Measurements from ENCODE around the gene GUCY1A2.
"Not testable (repeated sequence)": the region's sequence is repeated elsewhere in the genome, so short reads cannot be mapped to it uniquely, and the experiment has no call there.

Gene GUCY1A2, protein sequence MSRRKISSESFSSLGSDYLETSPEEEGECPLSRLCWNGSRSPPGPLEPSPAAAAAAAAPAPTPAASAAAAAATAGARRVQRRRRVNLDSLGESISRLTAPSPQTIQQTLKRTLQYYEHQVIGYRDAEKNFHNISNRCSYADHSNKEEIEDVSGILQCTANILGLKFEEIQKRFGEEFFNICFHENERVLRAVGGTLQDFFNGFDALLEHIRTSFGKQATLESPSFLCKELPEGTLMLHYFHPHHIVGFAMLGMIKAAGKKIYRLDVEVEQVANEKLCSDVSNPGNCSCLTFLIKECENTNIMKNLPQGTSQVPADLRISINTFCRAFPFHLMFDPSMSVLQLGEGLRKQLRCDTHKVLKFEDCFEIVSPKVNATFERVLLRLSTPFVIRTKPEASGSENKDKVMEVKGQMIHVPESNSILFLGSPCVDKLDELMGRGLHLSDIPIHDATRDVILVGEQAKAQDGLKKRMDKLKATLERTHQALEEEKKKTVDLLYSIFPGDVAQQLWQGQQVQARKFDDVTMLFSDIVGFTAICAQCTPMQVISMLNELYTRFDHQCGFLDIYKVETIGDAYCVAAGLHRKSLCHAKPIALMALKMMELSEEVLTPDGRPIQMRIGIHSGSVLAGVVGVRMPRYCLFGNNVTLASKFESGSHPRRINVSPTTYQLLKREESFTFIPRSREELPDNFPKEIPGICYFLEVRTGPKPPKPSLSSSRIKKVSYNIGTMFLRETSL

DNA sequence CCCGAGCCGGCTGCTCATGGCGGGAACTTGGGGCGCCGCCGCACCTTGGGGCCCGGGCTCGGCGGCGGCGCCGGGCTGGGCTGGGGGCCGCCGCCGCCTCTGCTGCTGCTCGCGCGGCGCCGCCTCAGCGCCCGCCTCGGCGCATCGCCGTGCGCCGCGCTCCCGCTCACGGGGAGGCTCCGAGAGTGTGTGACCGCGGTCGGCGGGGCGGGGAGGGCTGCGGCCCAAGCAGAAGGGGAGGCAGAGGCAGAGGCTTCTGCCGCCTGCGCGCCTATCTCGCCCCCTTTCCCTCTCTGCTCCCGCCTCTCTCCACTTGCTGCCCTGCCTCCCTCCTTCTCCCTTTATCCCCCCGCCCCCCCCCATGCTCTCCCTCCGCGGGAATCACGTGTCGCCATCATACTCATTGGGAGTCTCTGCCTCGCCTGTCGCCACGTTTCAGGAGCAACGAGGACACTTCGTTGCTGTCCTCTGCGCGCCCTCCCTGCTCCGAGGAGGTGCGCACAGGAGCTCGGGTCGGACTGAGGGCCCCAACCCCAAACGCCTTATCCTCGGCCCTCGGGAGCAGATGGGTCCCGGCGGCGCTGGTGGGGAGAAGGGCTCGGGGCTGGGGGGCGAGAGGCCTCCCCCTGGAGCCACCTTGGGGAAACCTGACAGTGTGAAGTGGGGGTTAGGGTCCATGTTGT, at the start of gene GUCY1A2:
Gene GUCY1A2 (minus strand): TSS at position 258 of the 683 bp plus-strand sequence. CDS start 421 bp downstream, outside the sequence.
- DNase-seq (ENCODE audit: low read depth, low spot score), result no peak

DNA sequence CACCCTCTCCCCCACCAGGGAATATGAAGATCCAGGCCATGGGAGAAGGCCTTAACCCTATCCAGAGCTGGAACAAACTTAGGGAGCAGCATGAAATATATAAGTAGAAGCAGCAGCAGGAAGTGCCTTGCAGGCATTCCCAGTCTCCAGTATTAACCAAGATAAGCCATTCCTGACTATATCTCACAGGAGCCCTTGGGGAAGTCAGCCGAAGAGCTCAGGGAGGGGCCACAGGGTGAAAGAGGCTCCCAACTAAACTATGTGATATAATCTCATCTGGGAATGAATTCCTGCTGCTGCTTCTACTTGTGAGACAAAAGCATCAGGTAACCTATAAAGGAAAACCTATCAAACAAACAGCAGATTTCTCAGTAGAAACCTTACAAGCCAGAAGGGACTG, 36.1 kb upstream of the GUCY1A2 start:
- no peak for DNase-seq (ENCODE audit: low read depth, low spot score)

DNA sequence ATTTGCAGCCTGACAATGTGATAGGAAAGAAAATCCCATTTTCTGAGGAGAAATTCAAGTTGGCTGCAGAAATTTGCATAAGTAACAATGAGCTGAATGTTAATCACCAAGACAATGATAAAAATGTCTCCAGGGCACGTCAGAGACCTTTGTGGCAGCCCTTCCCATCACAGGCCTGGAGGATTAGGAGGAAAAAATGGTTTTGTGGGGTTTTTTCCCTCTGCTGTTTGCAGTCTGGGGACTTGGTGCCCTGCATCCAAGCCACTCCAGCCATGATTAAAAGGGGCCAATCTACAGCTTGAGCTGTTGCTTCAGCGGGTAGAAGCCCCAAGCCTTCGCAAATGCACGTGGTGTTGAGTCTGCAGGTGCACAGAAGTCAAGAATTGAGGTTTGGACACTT, 33.1 kb upstream of the GUCY1A2 start:
- not testable (repeated sequence) for DNase-seq (ENCODE audit: low read depth, low spot score)

DNA sequence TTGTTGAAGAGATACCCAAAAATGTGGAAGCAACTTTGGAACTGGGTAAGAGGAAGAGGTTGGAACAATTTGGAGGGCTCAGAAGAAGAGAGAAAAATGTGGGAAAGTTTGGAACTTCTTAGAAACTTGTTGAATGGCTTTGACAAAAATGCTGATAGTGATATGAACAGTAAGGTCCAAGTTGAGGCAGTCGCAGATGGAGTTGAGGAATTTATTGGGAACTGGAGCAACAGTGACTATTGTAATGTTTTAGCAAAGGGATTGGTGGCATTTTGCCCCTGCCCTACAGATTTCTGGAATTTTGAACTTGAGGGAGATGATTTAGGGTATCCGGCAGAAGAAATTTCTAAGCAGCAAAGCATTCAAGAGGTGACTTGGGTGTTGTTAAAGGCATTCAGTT, 32.6 kb upstream of the GUCY1A2 start:
- not testable (repeated sequence) for DNase-seq (ENCODE audit: low read depth, low spot score)

DNA sequence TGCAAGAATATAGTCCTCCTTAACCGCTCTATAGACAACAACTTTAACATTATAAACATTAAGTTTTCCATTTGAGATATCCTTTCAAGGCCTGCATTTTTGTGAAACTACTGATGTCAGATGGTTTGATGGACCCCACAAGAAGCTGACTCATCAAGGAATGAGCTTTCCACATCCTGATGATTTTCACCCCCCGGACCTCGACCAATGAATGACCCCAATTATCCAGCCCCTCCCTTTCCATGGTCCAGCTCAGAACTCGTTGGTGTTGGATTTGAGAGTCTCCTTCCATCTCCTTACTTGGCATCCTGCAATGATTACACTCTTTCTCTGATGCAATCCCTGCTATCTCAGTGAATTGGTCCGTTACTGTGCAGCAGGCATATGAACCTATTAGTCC, 31.8 kb upstream of the GUCY1A2 start:
- DNase-seq (ENCODE audit: low read depth, low spot score), result no peak

DNA sequence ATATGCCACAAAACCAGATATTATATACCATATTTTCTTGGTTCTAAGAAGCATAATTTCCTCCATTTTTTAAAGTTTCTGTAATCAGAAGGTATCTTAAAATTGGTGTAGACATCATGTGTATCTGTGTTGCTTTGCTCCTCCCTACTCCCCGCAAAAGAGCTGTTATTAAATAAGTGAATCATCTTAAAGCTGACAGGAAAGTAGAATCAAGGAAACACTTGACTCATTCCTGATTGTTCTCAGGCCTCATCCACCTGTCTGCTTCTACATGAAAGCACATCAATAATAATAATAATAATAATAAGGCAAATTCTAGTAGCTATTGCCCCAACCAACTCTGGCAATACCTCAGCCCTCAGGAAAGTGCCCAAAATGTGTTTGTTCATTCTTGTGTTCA, 26.2 kb upstream of the GUCY1A2 start:
- DNase-seq (ENCODE audit: low read depth, low spot score), result no peak

DNA sequence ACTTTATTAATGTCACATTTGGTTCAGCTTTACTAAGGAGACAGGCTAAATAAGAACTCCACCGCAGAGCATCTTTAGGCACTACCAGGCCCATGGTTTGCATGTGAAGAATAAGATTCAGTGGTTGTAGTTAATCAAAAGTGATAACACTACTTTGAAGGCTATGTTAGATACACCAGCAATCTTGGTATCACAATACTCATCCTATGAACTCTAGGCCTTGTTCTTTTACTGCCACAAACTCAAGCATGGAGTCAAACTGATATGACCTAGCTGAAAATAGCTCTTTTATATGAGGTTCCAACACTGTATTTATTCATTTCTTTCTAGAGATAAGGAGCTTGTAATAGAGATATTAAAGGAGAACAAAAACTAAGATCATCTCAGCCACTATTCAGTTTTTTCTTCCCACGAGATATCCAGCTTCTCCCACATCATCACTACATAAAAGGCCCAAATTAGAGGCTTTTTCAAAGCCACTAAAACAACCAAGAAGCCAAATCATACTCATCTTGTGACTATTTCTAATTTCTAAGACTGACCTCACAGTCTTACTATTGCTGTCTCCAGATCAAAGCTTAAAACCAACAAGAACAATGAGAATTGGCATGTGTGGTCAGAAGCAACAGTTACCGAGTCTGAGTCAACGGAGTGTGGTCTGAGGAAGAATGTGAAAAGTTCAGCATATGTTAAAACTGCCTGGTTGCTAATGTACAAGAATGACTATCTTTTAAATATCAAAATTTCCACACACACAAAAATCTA, 25.1 kb upstream of the GUCY1A2 start:
- DNase-seq (ENCODE audit: low read depth, low spot score), result no peak

DNA sequence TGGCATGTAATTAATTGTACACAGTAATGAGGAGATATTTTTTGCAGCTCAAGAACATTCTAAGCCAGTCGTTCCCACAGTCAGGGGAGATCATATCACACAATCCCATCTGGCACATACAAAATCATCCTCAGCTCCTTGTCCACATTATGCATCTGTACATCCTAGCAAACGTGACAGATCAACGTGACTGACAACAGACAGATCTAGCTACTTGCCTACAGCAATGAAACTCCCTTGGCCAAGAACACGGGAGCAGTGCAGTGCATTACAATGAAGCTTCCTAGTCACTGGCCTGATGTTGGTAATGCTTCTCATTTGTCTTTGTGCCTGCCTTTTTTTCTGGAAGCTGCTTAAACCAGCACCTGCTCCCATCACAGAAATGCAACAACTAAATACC, 24.5 kb upstream of the GUCY1A2 start:
- no peak for DNase-seq (ENCODE audit: low read depth, low spot score)

DNA sequence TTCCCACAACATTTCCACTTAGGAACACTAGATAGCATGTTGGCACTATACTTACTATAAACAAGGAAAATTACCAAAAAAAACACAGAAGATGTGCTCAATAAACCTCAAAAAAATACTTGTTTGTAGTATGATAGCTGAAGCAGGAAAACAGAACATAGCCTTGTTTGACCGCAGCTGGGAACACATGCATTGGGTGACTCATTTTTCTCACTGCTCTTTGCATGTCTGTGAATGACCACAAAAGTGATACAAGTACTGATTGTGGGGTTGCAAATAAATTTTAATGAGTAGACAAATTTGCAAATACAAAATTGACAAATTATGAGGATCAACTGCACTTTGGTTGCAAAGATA, 22.8 kb upstream of the GUCY1A2 start:
- no peak for DNase-seq (ENCODE audit: low read depth, low spot score)

DNA sequence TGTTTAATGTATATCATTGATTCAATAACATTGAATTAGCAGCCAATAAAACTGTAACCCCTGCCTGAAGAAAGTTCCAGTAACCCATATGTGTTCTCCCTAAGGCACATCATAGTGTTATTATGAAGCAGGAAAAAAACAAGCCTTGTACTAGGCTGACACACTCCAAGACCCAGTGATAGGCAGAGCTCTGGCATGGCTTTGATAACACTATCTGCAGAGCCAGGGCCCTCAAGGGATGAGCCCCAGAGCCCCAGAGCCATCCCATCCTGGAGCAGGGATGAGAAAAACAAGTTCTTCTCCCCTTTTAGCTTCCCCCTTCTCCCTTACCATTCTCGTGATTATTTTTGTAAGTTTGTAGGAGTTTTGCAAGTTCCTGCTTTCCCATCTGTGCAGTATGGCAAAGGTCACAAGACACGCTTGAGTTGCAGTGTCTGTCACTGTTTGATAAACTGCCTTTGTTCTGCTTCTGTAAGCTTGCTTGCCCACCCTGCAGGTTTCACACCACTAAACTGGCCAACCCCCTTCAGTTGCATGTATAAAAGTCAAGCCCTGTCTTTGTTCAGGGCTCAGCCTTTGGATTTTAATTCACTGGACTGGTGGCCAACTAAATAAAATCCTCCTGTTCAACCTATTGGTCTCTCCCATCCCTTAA, 22.3 kb upstream of the GUCY1A2 start:
- no peak for DNase-seq (ENCODE audit: low read depth, low spot score)

DNA sequence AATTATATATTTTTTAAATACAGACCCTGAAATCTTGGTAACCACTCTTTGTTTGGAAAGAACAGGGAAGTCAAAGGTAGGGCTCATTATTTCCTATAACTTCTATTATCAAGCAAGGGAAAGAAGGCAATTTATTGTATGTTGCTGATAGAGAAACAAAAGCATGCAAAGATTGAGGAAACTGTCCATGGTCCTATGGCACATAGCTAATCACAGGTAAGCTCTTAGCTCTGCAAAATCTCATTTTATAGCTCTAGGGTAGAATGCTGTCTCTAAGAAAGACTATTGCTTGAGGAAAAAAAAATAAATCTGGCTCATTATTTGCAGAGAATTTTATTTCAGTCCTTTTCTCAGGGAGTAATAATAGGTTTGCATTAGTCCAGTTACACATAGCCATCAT, 7.4 kb upstream of the GUCY1A2 start:
- DNase-seq (ENCODE audit: low read depth, low spot score), result no peak

DNA sequence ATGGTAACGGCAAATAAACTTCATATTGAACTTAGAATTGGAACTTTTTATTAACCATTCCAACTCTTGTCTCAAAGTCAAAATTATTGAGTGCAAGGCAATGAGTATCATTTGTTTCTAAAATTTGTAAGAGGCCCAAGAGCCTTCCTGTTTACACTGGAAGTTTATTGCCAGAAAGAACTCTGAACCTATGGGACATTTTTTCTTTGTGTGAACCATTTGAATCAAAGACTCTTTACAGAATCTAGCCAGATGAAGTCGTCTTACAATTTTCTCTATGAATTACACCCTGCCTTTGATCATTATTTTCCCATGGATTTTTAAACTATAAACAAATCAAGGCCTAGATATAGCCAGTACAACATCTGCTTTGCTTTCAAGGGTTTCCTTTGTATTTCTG, 2.3 kb upstream of the GUCY1A2 start:
- DNase-seq (ENCODE audit: low read depth, low spot score), result no peak

DNA sequence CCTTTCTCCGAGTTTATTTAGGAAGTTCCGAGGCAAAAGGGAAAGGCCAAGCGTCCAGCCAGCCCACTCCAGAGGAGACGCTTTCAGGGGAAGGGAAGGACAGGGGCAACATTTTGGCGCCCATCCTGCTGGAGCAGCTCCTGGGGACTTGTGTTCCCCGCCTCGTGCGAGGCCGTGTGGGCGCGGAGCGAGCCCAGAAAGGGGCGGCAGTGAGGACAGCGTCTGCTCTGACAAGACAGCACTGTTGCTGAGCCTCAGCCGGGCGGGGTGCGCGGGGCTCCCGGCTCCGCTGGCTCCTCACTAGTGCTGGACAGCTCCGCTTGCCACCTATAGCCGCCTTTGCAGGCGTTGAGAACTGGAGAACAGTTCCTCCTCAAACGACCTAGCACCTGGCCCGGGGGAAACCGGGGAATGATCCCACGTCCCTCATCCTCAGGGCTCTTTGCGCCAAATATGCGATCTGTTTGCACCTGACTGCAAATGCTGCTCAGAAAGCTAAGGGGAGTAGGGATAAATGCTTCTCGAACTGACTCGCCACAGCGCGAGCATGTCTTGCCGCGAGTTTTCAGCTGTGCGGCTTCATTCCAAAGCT, 722 bp upstream of the GUCY1A2 start:
- DNase-seq (ENCODE audit: low read depth, low spot score), result no peak

DNA sequence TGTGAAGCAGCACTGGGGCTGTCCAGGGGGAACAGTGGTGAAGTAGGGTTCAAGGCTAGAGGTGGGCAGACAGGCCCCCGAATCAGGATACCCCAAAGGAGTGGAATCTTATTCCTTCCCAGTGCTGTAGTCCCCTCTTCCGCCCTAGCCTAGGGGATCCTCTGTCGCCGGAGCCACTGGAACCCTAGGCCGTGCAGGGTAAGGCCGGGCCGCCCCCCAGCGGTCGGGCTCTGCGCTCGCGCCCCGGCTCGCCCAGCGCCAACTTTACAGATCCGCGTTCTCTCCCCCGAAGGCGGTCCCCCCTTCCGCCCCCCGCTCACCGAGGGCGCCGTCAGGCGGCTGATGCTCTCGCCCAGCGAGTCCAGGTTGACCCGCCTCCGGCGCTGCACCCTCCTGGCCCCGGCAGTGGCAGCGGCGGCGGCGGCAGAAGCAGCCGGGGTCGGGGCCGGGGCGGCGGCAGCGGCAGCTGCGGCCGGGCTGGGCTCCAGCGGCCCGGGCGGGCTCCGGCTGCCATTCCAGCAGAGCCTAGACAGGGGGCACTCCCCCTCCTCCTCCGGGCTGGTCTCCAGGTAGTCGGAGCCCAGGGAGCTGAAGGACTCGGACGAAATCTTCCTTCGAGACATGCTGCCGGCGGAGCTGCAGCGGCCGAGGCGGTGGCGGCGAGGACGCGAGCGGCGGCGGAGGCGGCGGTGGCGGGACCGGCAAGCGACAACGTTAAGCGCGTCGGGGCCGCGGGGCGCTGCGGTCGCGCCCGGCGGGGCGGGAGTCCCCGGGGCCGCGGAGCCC, 650 bp downstream of the GUCY1A2 start:
- DNase-seq (ENCODE audit: low read depth, low spot score), result no peak

DNA sequence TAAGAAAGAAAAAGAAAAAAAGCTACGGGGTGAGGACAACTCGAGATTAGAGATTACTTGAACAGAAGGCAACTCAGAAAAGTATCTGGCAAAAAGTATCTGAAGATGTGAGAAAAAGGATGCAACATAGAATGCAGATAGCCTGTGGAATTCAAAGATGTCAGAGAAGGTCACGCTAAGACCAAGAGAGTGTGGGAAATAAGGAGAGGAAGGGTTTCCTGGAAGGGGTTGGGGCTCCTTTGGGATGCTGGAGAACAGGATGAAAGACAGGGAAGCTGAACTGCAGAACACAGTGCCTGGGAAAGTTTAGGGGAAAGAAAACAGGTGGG, 1.2 kb downstream of the GUCY1A2 start:
- no peak for DNase-seq (ENCODE audit: low read depth, low spot score)

DNA sequence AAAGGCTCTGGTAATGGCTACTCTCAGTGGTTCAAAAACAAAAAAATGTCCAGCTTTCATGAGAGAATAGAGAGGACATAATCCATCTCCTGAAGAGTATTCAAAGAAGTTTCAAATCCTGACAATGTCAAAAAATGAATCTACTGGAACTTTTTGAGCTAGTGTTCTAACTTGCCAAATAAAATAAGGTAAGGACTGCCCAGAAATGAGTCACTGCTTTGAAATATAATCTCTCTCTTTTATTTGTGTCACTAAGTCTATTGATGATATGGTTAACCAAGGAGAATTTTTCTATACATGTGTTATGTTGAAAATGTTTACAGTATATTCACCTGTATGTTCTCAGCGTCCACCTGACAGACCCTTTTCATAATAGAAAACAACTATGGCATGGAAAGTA, 3.4 kb downstream of the GUCY1A2 start:
- no peak for DNase-seq (ENCODE audit: low read depth, low spot score)

DNA sequence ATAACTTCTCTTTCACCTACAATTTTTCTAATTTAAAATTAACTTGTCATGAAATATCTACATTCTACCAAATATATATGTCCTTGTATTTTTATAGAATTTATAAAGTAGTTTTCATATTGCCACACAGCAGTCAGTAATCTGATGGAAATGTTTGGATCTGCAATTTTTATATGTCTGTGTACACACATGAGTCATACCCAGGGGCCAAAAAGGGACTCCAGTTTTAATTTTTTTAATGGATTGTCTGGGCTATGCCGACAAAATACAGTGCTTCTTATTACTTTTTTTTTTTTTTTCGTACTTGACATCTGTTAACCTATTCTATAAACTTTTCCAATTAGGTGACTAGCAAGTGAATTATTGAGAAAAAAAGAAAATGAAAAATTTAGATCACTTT, 6.3 kb downstream of the GUCY1A2 start:
- no peak for DNase-seq (ENCODE audit: low read depth, low spot score)

DNA sequence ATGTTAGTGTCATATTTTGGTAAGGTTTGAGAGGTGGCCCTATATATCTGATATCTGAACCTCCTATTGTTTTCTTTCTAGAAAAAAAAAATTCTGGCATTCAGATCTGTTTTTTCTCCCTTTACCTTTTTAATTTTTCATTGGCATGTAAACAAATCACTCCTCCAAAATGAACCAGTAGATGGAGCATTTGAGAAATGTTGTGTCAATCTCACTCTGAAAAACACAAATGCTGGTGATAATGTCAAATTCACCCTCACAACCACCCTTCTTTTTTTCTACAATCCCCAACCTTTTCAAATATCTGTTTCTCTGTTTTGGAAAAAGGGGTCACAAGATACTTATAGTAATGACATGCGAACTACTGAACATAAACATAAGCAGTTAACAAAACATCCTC, 9.1 kb downstream of the GUCY1A2 start:
- DNase-seq (ENCODE audit: low read depth, low spot score), result no peak

DNA sequence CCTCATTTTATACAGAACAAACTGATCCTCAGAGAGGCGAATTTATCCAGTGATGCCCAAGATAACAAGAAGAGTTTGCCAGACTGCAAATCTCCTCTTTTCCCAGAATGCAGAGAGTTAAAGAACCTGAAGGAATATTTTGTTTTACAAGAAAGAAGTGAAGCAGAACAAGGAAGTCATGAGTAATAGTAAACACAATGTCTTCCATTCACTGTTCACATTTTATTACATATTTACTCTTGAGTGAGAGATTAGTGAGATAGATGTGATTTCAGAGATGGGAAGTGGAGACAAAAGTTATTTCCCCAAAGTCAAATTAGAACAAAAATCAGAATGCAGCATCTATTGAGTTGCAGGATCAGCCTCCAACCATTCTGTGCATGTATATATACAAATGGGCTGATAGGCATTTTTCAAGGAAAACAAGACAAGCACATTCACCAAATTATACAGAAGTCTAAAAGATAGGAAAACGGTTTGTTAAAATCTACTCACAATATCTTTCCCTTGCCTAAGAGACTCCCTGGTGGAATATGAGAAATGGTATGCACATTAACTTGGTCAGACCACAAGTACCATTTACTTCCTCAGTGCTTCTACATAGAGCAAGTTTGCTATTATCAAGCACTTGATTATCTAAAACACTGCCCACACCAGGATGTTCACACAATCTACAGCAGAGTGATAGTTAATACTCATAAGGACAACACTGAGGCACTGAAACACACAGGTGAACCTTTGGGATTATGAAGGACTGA, 12.0 kb downstream of the GUCY1A2 start:
- no peak for DNase-seq (ENCODE audit: low read depth, low spot score)

DNA sequence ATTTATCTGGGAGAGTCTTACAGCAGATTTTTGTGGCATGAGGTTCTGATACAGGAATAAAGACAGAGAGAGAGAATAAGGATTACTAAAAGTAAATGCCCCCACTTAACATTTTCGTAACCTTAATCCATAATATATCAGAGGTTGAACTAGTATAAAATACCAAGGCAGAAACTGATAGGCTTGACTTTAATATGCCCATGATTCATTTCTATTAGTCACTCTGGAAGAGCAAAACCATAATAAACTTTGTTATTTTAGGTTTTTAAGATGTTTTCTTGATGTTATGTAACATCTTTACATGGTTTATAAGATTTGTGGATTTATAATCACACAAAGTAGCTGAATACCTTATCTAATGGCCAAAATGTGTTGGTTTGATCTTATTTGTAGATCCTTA, 19.1 kb downstream of the GUCY1A2 start:
- no peak for DNase-seq (ENCODE audit: low read depth, low spot score)
